OCI-LY1 (cell line): ENCODE results near the gene SLC28A3.

Experiments used
- CTCF ChIP-seq: fragments of 200-600 bp; sonication (generic), shearing (Covaris generic); IDR thresholded peaks from 2 replicates; pipeline ENCODE4 v1.5.1; 2017; ENCODE audit warnings: mild to moderate bottlenecking, antibody characterized with exemption, low read length, moderate library complexity, mixed read lengths
- EZH2 ChIP-seq: fragments of 200-600 bp; sonication (generic), shearing (Covaris generic); IDR thresholded peaks from 2 replicates; pipeline ENCODE4 v1.8.0; 2017; ENCODE audit warnings: borderline replicate concordance, mixed run types, mild to moderate bottlenecking, antibody characterized with exemption, low read length, moderate library complexity, mixed read lengths

GRCh38 chr9:84322828-84323227, 17.7 kb downstream of the SLC28A3 start:
- TF ChIP-seq CTCF (no peak), EZH2 (no peak)
